Stimulated activated CD8-positive, alpha-beta memory T cell treated with anti-CD3 and anti-CD28 coated beads, Interleukin-15, amount 100 ng/mL, for 24 hours (primary cell): ENCODE data around the gene ERCC1.
"Not testable (repeated sequence)": the region's sequence is repeated elsewhere in the genome, so short reads cannot be mapped to it uniquely, and the experiment has no call there.

Source experiments
- DNase-seq: peaks from one replicate; pipeline ENCODE4 v3.0.0-alpha.2; 2020; ENCODE audit warnings: low read depth

ERCC1 gene

DNA sequence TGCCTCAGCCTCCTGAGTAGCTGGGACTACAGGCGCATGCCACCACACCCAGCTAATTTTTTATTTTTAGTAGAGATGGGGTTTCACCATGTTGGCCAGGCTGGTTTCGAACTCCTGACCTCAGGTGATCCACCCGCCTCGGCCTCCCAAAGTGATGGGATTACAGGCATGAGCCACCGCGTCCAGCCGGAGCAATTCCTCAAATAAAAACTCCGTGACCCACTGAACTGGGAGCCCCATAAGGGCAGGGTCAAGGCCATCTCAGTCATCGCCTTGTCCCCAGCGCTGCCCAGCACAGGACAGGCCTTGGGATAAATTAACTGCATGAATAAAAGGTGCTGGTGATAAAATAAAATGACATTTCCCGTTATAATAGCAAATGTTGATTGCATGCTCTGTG lies 6.2 kb upstream of the ERCC1 start:
- DNase-seq = not testable (repeated sequence)

DNA sequence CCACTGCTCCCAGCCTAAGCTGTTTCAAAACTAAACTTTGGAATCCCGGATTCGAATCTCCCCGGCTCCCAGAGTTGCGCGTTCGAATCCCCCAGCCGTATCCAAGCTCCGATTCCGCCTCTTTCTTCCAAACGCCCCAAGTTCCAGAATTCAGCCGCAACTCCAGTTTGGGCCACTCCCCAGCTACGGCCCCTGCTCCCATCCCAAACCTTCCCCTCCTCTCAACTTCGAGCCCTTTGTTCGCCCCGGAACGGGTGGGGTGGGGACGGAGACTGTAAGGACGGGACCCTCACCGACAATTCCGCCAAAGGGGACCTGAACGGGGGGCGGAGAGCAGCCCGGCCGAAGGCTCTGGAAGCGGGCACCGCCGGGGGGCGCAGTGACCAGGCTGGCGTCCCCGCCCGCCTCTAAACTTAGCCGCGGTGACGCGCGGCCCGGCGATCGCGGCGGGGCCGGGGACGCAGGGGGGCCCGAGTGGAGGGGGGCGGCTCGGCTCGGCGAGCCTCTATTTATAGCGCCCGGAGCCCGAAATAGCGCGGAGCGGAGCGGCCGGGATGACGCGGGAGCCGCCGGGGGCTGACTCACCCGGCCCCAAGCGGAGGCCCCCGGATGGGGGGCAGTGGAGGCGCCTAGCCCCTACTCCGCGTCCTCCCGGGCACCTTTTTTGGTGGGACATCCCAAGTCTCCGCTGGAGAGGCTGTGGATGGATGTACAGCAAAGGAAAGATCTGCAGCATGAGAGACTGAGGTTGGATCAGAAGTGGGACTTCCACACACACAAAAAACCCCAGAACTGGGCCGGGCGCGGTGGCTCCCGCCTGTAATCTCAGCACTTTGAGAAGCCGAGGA lies 4.9 kb upstream of the ERCC1 start:
- no peak for DNase-seq

DNA sequence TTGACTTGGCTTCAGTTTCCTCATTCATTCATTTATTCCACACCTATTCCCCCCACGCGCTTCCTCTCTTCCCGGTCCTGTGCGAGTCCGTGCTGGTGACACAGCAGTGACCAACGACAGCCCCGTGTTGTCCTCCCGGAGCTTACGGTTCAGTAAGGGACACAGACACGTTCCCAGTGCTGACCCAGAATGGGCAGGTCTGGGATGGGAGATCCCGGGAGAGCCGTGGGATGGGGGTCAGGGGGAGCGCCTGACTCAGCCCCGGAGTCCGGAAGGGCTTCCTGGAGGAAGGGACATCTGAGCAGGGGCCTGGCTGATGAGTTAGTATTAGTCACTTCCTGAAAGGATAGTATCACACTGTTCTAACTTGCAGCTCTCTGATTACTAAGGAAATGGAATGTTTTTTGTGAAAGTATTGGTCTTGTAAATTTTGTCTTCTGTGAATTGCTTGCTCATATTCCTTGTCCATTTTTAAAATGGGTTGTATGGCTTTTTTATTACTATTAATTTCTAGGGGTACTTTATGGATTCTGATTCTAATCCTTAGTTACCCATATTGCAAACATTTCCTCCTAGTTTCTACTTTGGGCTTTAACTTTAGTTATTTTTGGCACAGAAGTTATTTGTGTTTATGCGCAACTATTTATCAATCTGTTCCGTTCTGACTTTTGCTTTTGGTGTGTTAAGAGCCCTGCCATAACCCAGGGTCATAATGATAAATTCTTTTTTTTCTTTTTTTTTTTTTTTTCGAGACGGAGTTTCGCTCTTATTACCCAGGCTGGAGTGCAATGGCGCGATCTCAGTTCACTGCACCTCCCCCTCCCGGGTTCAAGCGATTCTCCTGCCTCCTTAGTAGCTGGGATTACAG lies 708 bp upstream of the ERCC1 start:
- DNase-seq = no peak

DNA sequence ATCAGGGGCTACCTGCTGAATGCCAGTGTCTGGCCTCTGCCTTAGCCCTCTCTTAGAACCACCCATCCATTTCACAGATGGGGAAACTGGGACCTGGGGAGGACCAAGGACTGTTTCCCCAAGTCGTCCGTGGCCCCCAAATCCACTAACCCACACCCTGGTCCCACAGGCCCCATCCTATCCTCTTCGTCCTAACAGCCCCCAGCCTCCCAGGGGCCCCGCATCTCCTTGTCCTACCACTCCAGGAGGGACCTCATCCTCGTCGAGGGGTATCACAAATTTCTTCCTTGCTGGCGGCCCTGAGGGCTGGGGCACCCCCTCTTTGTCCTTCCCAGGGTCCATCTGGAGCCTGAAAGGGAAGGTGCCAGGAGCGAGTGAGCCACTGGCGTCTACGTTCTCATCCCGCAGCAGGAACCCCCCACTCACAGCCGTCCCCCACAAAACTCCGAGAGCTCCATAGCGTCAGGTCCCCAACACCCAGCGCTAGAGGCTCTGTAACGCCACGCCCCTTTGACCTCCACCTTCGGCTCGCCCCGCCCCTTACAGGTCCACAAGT lies 606 bp downstream of the ERCC1 start:
- peak; percentile 58 for DNase-seq

DNA sequence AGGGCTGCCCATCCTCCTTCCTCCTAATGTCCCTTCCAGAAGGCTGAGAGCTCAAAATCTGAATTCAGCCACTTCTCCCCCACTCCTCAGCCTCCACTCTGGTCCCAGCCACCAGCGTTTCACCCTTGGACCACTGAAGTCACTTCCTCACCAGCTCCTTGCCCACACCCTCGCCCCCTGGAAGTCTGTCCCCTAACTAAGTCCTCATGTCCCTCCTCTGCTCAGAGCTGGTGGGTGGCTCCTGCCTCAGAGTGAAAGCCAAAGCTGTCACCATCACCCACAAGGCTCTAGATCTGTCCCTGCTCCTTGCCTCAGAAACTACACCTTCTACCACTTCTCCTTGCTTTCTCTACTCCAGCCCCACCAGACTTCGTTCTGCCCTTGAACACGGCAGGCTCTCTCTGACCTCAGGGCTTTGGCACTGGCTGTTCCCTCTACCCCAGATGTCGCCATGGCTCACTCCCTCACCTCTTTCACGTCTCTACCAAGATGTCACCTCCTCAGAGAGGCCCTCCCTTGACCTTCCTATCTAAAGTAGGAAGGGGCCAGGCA lies 1.7 kb downstream of the ERCC1 start:
- no peak for DNase-seq

DNA sequence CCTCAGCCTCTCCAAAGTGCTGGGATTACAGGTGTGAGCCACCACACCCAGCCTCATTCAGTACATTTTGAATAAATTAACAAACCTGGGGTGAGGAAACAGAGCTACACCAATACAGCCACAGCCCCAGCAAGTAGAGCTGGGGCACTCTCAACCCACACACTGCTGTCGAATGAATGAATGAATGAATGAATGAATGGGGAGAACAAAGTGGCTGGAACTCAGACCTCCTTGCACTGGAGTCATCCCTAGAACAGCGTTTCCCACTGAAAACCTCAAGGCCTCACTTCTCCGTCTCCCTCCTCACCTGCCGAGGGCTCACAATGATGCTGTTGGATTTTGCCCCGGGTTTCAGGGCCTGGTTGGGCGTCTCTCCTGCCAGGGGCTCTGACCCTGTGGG lies 2.8 kb downstream of the ERCC1 start:
- DNase-seq = no peak

DNA sequence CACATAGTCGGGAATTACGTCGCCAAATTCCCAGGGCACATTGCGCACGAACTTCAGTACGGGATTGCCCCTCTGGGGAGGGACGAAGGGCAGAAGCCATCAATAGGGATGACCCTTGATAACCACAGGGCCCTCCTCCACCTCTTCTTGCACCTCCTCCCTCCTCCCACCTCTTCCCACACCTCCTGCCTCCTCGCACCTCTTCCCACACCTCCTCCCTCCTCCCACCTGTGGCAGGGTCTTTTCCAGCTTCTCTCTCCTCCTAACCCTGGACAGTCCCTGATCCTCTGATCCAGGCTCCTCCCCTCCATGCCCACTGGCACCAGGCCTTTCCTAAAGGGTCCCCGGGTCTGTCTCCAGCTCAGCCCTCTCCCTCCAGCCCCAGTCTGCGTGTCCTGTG lies 3.4 kb downstream of the ERCC1 start:
- DNase-seq = no peak

DNA sequence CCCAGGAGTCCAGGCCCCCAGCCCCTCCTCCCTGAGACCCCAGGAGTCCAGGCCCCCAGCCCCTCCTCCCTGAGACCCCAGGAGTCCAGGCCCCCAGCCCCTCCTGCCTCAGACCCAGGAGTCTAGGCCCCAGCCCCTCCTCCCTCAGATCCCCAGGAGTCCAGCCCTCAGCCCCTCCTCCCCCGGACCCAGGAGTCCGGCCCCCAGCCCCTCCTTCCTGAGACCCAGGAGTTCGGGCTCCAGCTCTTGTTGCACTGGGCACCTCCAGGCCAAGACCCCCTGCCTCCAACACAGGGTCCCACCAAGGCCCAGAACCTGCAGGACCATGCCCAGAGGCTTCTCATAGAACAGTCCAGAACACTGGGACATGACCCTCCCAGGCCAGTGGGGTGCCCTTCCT lies 3.8 kb downstream of the ERCC1 start:
- DNase-seq = no peak

DNA sequence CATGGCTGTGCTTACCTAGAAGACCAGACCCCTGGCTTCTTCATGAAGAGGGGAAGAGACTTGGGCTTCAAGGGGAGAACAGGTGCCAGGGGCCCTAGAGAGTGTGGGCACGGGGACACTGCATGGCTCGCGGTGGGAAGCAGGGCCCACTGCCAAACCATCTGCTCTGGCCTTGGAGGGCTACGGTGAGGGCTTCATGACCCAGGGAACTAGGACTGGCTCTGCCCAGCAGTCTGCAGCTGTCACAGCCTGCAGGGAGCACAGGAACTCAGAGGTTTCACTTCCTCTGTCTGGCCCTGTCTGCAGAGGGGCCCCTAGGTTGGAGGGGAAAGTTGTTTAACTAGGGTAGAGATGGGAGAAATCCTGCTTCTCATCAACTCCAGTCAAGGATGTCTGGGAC lies 4.3 kb downstream of the ERCC1 start:
- DNase-seq = no peak

DNA sequence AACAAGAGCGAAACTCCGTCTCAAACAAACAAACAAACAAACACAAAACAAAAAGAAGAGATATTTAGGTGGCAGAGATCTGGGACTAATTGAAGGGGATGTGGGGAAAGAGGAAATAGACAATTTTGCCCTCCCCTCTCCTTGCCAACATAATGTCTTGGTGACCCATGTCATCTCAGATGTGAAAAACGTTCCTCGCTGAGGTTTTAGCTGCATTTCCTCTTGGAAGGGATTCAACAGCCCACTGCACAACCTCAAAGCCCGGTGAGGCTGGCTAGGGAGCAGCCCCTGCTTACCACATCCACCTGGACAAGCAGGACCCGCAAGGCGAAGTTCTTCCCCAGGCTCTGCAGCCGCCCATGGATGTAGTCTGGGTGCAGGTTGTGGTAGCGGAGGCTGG lies 4.9 kb downstream of the ERCC1 start:
- no peak for DNase-seq

DNA sequence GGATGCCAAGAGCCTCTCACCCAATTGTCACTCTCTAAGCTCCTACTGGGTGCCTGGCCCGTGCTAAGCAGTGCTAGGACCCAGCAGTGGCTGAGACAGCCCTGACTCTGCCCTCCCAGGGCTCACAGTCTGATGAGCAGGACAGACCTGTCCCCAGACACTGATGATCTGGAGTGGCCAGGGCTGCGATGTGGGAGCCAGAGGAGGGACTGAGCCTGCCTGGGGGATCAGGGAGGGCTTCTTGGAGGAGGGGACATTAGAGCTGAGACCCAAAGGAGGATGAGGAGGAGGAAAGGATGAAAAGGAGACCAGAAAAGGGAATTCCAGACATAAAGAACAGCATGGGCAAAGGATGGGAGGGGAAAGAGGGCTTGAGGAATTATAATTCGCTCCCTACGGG lies 6.6 kb downstream of the ERCC1 start:
- DNase-seq = no peak

DNA sequence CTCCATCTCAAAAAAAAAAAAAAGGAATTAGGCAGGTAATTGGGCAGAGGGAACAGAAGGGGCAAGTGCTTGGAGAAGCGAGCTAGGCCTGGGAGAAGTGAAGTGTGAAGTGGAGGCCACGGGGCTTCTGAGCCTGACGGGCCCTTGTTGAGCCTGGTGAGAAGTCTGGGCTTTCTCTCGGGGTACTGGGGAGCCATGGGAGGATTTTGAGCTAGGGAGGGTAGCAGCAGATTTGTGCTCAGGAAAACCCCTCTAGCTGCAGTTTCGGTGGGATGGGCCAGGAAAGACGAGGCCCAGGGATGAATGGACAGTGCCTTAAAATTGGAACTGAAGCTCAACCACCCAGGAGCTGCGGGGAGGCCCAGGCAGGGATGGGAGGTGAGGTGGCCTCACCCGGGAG lies 9.2 kb downstream of the ERCC1 start:
- DNase-seq = no peak

DNA sequence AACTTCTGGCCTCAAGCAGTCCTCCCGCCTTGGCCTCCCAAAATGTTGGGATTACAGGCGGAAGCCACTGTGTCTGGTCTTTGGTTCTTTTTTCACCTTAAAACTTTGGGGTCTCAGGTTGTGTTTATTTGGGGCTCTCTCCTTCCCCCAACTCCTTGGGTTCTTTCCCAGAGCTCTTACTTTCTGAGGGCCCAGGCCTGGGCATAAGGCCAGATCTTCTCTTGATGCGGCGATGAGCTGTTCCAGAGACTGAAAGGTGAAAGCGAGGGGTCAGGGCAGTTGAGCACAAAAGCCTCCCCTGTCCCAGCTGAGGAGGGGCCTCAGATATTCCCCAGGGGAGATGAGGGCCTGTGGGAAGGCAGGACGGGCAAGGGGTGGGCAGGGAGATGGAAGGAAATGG lies 10.2 kb downstream of the ERCC1 start:
- no peak for DNase-seq

DNA sequence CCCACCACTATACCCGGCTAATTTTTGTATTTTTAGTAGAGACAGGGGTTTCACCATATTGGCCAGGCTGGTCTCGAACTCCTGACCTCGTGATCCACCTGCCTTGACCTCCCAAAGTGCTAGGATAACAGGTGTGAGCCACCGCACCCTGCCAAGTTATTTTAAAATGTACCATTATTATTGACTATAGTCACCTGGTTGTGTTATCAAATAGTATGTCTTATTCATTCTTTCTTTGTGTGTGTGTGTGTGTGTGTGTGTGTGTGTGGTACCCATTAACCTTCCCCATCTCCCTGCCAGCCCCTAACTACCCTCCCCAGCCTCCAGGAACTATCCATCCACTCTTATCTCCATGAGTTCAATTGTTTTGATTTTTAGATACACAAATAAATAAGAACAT lies 13.4 kb downstream of the ERCC1 start:
- not testable (repeated sequence) for DNase-seq

DNA sequence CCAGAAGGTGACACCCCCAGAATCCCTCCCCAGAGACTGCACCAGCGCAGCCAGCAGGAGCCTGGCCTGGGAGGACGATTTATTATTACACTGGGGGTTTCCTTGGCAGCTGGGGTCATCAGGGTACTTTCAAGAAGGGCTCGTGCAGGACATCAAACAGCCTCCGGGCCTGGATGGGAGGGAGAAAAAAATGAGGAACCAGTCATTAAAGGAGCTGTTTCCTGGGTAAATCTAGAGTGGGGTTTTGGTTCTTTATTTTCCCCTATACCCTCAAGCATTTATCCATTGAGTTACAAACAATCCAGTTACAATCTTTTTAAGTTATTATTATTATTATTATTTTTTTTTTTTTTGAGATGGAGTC lies 14.2 kb downstream of the ERCC1 start:
- DNase-seq = no peak

DNA sequence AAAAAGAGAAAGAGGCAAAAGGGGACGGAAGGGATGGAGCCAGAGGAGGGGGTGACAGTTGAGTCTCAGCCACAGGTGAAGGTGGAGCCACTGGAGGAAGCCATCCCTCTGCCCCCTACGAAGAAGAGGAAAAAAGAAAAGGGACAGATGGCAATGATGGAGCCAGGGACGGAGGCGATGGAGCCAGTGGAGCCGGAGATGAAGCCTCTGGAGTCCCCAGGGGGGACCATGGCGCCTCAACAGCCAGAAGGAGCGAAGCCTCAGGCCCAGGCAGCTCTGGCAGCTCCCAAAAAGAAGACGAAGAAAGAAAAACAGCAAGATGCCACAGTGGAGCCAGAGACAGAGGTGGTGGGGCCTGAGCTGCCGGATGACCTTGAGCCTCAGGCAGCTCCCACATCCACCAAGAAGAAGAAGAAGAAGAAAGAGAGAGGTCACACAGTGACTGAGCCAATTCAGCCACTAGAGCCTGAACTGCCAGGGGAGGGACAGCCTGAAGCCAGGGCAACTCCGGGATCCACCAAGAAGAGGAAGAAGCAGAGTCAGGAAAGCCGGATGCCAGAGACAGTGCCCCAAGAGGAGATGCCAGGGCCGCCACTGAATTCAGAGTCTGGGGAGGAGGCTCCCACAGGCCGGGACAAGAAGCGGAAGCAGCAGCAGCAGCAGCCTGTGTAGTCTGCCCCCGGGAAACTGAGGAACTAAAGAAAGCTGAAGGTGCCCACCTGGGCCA lies 14.7 kb downstream of the ERCC1 start:
- no peak for DNase-seq

DNA sequence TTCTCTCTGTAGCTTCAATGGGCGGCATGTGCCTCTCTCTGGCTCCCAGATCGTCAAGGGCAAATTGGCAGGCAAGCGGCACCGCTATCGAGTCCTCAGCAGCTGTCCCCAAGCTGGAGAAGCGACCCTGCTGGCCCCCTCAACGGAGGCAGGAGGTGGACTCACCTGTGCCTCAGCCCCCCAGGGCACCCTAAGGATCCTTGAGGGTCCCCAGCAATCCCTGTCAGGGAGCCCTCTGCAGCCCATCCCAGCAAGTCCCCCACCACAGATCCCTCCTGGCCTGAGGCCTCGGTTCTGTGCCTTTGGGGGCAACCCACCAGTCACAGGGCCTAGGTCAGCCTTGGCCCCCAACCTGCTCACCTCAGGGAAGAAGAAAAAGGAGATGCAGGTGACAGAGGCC lies 15.6 kb downstream of the ERCC1 start:
- no peak for DNase-seq

DNA sequence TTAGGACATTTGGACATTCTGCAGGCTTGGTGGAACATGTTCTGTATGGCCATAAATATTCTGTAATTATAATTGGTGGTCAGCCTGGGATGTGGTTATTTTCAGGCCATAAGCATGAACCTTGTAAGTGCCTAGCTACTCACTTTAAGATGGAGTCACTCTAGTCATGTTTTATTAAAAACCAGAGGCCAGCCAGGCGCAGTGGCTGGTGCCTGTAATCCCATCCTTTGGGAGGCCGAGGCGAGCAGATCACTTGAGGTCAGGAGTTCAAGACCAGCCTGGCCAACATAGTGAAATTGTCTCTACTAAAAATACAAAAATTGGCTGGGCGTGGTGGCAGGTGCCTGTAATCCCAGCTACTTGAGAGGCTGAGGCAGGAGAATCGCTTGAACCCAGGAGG lies 16.1 kb downstream of the ERCC1 start:
- not testable (repeated sequence) for DNase-seq

DNA sequence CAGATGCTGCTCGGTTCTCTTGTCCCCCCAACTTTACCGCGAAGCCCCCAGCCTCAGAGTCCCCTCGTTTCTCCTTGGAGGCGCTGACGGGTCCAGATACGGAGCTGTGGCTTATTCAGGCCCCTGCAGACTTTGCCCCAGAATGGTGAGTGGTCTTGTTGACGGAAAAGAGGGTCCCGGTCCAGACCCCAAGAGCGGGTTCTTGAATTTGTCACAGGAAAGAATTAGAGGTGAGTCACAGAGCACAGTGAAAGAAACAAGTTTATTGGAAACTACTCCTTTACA lies 16.7 kb downstream of the ERCC1 start:
- no peak for DNase-seq

DNA sequence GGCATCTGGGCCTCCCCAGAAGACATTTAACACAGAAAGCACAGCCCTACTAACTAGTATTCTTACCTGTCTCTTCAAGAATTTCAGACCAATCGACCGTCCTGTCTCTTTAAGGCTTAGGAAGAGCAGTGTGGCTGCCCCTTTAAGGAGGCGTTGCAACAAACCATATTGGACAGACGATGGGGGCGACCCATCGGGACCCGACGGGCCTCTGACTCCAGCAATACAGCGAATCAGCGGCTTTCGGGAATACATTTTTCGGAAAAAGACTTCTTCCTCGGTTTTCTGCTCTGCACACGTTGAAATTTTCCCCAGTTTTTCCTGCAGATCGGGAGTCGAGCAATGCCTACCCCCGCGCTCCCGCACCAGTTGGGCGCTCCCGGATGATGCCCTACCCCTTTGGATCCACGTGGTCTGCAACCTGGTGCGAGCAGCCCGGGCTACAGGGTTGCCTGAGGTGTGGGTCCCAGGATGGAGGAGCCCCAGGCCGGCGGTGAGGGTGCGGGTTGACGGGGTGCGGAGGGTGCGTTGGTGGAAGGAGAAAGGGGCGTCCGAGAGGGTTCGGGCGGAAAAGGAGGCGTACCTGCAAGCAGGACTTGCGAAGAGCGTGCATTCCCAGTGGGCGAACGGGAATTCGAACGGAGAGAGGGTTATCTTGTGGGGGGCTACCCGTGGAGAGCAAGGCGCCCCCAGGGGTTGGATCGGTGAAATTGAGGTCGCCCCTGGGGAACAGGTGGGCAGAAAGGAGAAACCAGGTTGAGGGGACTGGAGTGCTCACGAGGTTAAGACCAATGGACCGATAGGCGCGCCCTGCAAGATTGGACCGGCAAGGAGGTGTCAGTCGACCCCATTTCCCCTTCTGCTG lies 17.3 kb downstream of the ERCC1 start, which contains the start of gene POLR1G:
TSS of gene POLR1G (plus strand) at position 419 of the 865 bp plus-strand sequence. CDS start at position 472, 53 bp downstream.
- DNase-seq = peak; percentile 46
